Stimulated activated naive CD8-positive, alpha-beta T cell treated with anti-CD3 and anti-CD28 coated beads, Interleukin-15, Interleukin-2, amounts not matched to agents 100 ng/mL and 50 ng/mL, for 24 hours (primary cell): ENCODE results near the gene REM2.
"Not testable (repeated sequence)": the region's sequence is repeated elsewhere in the genome, so short reads cannot be mapped to it uniquely, and the experiment has no call there.

Source experiments
- H3K27ac Mint-ChIP-seq: one replicate; pipeline ENCODE4 v1.8.0; 2021; ENCODE audit warnings: mild to moderate bottlenecking, mixed read lengths
- H3K27me3 Mint-ChIP-seq: one replicate; pipeline ENCODE4 v1.8.0; 2021; ENCODE audit warnings: mixed read lengths
- H3K36me3 Mint-ChIP-seq: one replicate; pipeline ENCODE4 v1.8.0; 2021; ENCODE audit warnings: low read depth, mixed read lengths
- H3K4me1 Mint-ChIP-seq: one replicate; pipeline ENCODE4 v1.8.0; 2021; ENCODE audit warnings: low read depth, mixed read lengths
- H3K4me3 Mint-ChIP-seq: one replicate; pipeline ENCODE4 v1.8.0; 2021; ENCODE audit warnings: mild to moderate bottlenecking, mixed read lengths
- H3K9me3 Mint-ChIP-seq: one replicate; pipeline ENCODE4 v1.8.0; 2021; ENCODE audit warnings: mixed read lengths

Gene REM2

GRCh38 chr14:22844221-22845102, 38.6 kb upstream of the REM2 start:
- Mint-ChIP-seq H3K27ac (no peak overlapping the region), H3K9me3 (no peaks in the 10 kb centered on the region), H3K4me1 (peaks cover under 1% of the 10 kb centered on the region), H3K36me3 (no peaks in the 10 kb centered on the region), H3K27me3 (peaks cover 2% of the 10 kb centered on the region), H3K4me3 (no peak overlapping the region)

- Mint-ChIP-seq H3K27ac (no peak overlapping the region), H3K4me1 (no peaks in the 10 kb centered on the region), H3K27me3 (peaks cover 2% of the 10 kb centered on the region), H3K4me3 (no peak overlapping the region), H3K9me3 (no peaks in the 10 kb centered on the region), H3K36me3 (no peaks in the 10 kb centered on the region)
Observed at GRCh38 chr14:22845103-22845394, 38.0 kb upstream of the REM2 start.

GRCh38 chr14:22845821-22846625, 37.0 kb upstream of the REM2 start:
- H3K36me3 Mint-ChIP-seq: no peaks in the 10 kb centered on the region
- peaks cover under 1% of the 10 kb centered on the region for H3K4me1 Mint-ChIP-seq
- no peak overlapping the region for H3K27ac Mint-ChIP-seq
- H3K4me3 Mint-ChIP-seq: no peak overlapping the region
- H3K9me3 Mint-ChIP-seq: no peaks in the 10 kb centered on the region
- peaks cover 2% of the 10 kb centered on the region for H3K27me3 Mint-ChIP-seq

GRCh38 chr14:22846811-22847307, 36.2 kb upstream of the REM2 start:
- Mint-ChIP-seq H3K27ac (no peak overlapping the region), H3K4me3 (no peak overlapping the region), H3K27me3 (peaks cover 2% of the 10 kb centered on the region), H3K9me3 (no peaks in the 10 kb centered on the region), H3K4me1 (peaks cover 7% of the 10 kb centered on the region), H3K36me3 (no peaks in the 10 kb centered on the region)

- no peaks in the 10 kb centered on the region for H3K36me3 Mint-ChIP-seq
- H3K4me3 Mint-ChIP-seq: no peak overlapping the region
- no peaks in the 10 kb centered on the region for H3K9me3 Mint-ChIP-seq
- peaks cover 9% of the 10 kb centered on the region for H3K4me1 Mint-ChIP-seq
- H3K27me3 Mint-ChIP-seq: peaks cover 2% of the 10 kb centered on the region
- peak overlapping the region; percentile 49 for H3K27ac Mint-ChIP-seq
Observed at GRCh38 chr14:22847661-22848341, 35.2 kb upstream of the REM2 start.

- H3K36me3 Mint-ChIP-seq: no peaks in the 10 kb centered on the region
- H3K27ac Mint-ChIP-seq: peak overlapping the region; percentile 49
- H3K4me1 Mint-ChIP-seq: peaks cover 14% of the 10 kb centered on the region
- H3K4me3 Mint-ChIP-seq: no peak overlapping the region
- H3K27me3 Mint-ChIP-seq: peaks cover 2% of the 10 kb centered on the region
- H3K9me3 Mint-ChIP-seq: no peaks in the 10 kb centered on the region
Observed at GRCh38 chr14:22848351-22849164, 34.5 kb upstream of the REM2 start.

GRCh38 chr14:22849212-22849819, 33.7 kb upstream of the REM2 start:
- Mint-ChIP-seq H3K4me3 (no peak overlapping the region), H3K27me3 (peaks cover 2% of the 10 kb centered on the region), H3K9me3 (no peaks in the 10 kb centered on the region), H3K36me3 (no peaks in the 10 kb centered on the region), H3K4me1 (peaks cover 14% of the 10 kb centered on the region), H3K27ac (no peak overlapping the region)

- H3K4me3 Mint-ChIP-seq: no peak overlapping the region
- no peaks in the 10 kb centered on the region for H3K9me3 Mint-ChIP-seq
- peak overlapping the region; percentile 26 for H3K27ac Mint-ChIP-seq
- peaks cover 19% of the 10 kb centered on the region for H3K4me1 Mint-ChIP-seq
- peaks cover under 1% of the 10 kb centered on the region for H3K36me3 Mint-ChIP-seq
- peaks cover 8% of the 10 kb centered on the region for H3K27me3 Mint-ChIP-seq
Observed at GRCh38 chr14:22850944-22851764, 31.9 kb upstream of the REM2 start.

- H3K36me3 Mint-ChIP-seq, H3K27ac Mint-ChIP-seq, H3K4me3 Mint-ChIP-seq, H3K9me3 Mint-ChIP-seq: not testable (repeated sequence)
- Mint-ChIP-seq H3K27me3 (peaks cover 14% of the 10 kb centered on the region), H3K4me1 (peaks cover 19% of the 10 kb centered on the region)
Observed at GRCh38 chr14:22852178-22852577, 30.8 kb upstream of the REM2 start.

GRCh38 chr14:22852599-22852939, 30.5 kb upstream of the REM2 start:
- H3K27me3 Mint-ChIP-seq: peaks cover 17% of the 10 kb centered on the region
- peaks cover 4% of the 10 kb centered on the region for H3K36me3 Mint-ChIP-seq
- H3K9me3 Mint-ChIP-seq: no peaks in the 10 kb centered on the region
- H3K4me1 Mint-ChIP-seq: peaks cover 22% of the 10 kb centered on the region
- no peak overlapping the region for H3K27ac Mint-ChIP-seq
- no peak overlapping the region for H3K4me3 Mint-ChIP-seq

GRCh38 chr14:22852940-22853767, 29.9 kb upstream of the REM2 start:
- H3K27ac Mint-ChIP-seq: peak overlapping the region; percentile 40

GRCh38 chr14:22854296-22854695, 28.7 kb upstream of the REM2 start:
- not testable (repeated sequence) for H3K36me3 Mint-ChIP-seq, H3K9me3 Mint-ChIP-seq, H3K4me3 Mint-ChIP-seq, H3K27ac Mint-ChIP-seq
- peaks cover 23% of the 10 kb centered on the region for H3K27me3 Mint-ChIP-seq
- H3K4me1 Mint-ChIP-seq: peaks cover 38% of the 10 kb centered on the region

More at GRCh38 chr14:22852940-22853767, 29.9 kb upstream of the REM2 start:
- Mint-ChIP-seq H3K4me1 (peaks cover 28% of the 10 kb centered on the region), H3K27me3 (peaks cover 18% of the 10 kb centered on the region), H3K9me3 (no peaks in the 10 kb centered on the region), H3K36me3 (peaks cover 4% of the 10 kb centered on the region), H3K4me3 (peak overlapping the region; percentile 77)
